ENCODE measurements around the gene DDX4. TPM values are rescaled to one million over a fixed set of nuclear protein-coding genes. Genes with fewer than 3 reads are reported as not detected.

The DDX4 gene
- total and polyA plus RNA-seq, 7 donors, result 0.33 TPM; not detected in 6

- intact Hi-C loops (cut with DNase I), result loop anchor here (5.0 kb wide), 1 partner anchor 540 kb away; the partner anchor contains the start of gene CDC20B
- Histone ChIP-seq H3K36me3 (peaks cover 0 to 9% (median 0%) of the 10 kb centered on the region in 4 donors), H3K4me3 (peak within 1 kb of the TSS; percentile 78 to 92 (median 82)), H3K9me3 (no peaks in the 10 kb centered on the region), H3K27ac (peak within 1 kb of the TSS; percentile 73 to 79 (median 78)), H3K4me1 (peaks cover 0 to 17% (median 15%) of the 10 kb centered on the region in 4 donors), H3K27me3 (no peaks in the 10 kb centered on the region)
- TF ChIP-seq, protein P1, sequence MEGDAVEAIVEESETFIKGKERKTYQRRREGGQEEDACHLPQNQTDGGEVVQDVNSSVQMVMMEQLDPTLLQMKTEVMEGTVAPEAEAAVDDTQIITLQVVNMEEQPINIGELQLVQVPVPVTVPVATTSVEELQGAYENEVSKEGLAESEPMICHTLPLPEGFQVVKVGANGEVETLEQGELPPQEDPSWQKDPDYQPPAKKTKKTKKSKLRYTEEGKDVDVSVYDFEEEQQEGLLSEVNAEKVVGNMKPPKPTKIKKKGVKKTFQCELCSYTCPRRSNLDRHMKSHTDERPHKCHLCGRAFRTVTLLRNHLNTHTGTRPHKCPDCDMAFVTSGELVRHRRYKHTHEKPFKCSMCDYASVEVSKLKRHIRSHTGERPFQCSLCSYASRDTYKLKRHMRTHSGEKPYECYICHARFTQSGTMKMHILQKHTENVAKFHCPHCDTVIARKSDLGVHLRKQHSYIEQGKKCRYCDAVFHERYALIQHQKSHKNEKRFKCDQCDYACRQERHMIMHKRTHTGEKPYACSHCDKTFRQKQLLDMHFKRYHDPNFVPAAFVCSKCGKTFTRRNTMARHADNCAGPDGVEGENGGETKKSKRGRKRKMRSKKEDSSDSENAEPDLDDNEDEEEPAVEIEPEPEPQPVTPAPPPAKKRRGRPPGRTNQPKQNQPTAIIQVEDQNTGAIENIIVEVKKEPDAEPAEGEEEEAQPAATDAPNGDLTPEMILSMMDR (IDR thresholded peaks at IDR 0.05), result no peak
- TF ChIP-seq POLR2A (IDR thresholded peaks at IDR 0.05) (peak in 1 of 2 donors; percentile 15), POLR2AphosphoS5 (IDR thresholded peaks at IDR 0.05) (peak in 3 of 4 donors; percentile 4 to 66 (median 60)), EP300 (IDR thresholded peaks at IDR 0.05) (no peak)
- peak; percentile 97 for DNase-seq
- WGBS, 2 donors, result 0% methylated on average over 55 of the region's 55 CpGs
Observed at GRCh38 chr5:55712023-55712859, 25.6 kb upstream of the DDX4 start, which contains the start of gene SLC38A9. Gene SLC38A9 (minus strand): TSS chr5:55712324. CDS start chr5:55697958, 14,366 bp downstream.

- intact Hi-C loops (cut with DNase I), result loop anchor here (5.0 kb wide), 1 partner anchor 542 kb away; the partner anchor contains the start of gene CDC20B
Observed at GRCh38 chr5:55713871-55714270, 24.0 kb upstream of the DDX4 start.

GRCh38 chr5:55714339-55714738, 23.5 kb upstream of the DDX4 start:
- Histone ChIP-seq H3K9me3 (no peaks in the 10 kb centered on the region), H3K27me3 (no peaks in the 10 kb centered on the region), H3K27ac (no peak overlapping the region), H3K4me1 (peaks cover 0 to 17% (median 15%) of the 10 kb centered on the region in 4 donors), H3K4me3 (no peak overlapping the region), H3K36me3 (no peaks in the 10 kb centered on the region)
- WGBS, 2 donors, result 18 to 55% methylated on average over 1 of the region's 1 CpG
- DNase-seq, result no peak
- TF ChIP-seq EP300 (IDR thresholded peaks at IDR 0.05) (no peak), POLR2A (IDR thresholded peaks at IDR 0.05) (no peak), POLR2AphosphoS5 (IDR thresholded peaks at IDR 0.05) (no peak)
- TF ChIP-seq, protein P1 (IDR thresholded peaks at IDR 0.05), result no peak
- intact Hi-C loops (cut with DNase I), result loop anchor here (5.0 kb wide), 1 partner anchor 542 kb away; the partner anchor contains the start of gene CDC20B

More at GRCh38 chr5:55713871-55714270, 24.0 kb upstream of the DDX4 start:
- DNase-seq, result no peak
- Histone ChIP-seq H3K36me3 (no peaks in the 10 kb centered on the region), H3K4me1 (peaks cover 0 to 17% (median 15%) of the 10 kb centered on the region in 4 donors), H3K27ac (no peak overlapping the region), H3K4me3 (no peak overlapping the region), H3K27me3 (no peaks in the 10 kb centered on the region), H3K9me3 (no peaks in the 10 kb centered on the region)
- TF ChIP-seq, protein P1 (IDR thresholded peaks at IDR 0.05), result no peak
- TF ChIP-seq POLR2AphosphoS5 (IDR thresholded peaks at IDR 0.05), result no peak
- no peak for TF ChIP-seq EP300 (IDR thresholded peaks at IDR 0.05)
- TF ChIP-seq POLR2A (IDR thresholded peaks at IDR 0.05), result no peak
- WGBS, 2 donors, result 81 to 87% methylated on average over 3 of the region's 3 CpGs

DNA sequence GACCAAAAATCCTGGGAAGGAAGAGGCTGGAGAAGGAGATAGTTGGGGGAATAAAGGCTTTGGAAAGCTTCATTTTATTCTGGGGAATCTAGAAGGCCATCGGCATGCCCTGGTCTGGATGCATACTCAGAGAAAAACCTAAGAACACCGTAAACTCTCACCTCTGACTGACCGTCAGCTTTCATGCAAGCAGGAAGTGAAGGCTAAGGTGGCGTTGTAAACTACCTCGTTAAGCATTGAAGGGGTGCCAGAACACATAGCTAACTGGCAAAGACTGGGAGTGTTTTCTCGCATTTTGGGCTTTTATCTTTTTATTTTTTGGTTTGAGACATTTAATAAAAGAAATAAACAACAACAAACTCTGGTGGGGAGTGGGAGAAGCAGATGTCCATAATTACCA, 23.1 kb upstream of the DDX4 start:
- no peaks in the 10 kb centered on the region for H3K36me3 ChIP-seq
- no peak overlapping the region for H3K27ac ChIP-seq
- WGBS, 2 donors, result 34 to 71% methylated on average over 6 of the region's 6 CpGs
- TF ChIP-seq POLR2AphosphoS5 (IDR thresholded peaks at IDR 0.05), result no peak
- TF ChIP-seq EP300 (IDR thresholded peaks at IDR 0.05), result no peak
- TF ChIP-seq POLR2A (IDR thresholded peaks at IDR 0.05), result no peak
- TF ChIP-seq, protein P1 (IDR thresholded peaks at IDR 0.05), result no peak
- peaks cover 0 to 17% (median 15%) of the 10 kb centered on the region in 4 donors for H3K4me1 ChIP-seq
- H3K27me3 ChIP-seq, result no peaks in the 10 kb centered on the region
- intact Hi-C loops (cut with DNase I), result loop anchor here (5.0 kb wide), 1 partner anchor 542 kb away; the partner anchor contains the start of gene CDC20B
- no peak overlapping the region for H3K4me3 ChIP-seq
- DNase-seq, result no peak
- no peaks in the 10 kb centered on the region for H3K9me3 ChIP-seq
